Fibroblast of lung (primary cell): ENCODE results near the gene DNMT1.

Source experiments
- EZH2 ChIP-seq: IDR thresholded peaks from 2 replicates; pipeline ENCODE4 v1.5.1; 2012; ENCODE audit warnings: low read length, control low read depth, mild to moderate bottlenecking; ENCODE audit errors: missing control alignments
- TF ChIP-seq, protein P1 (sequence below), 2 donors: IDR thresholded peaks in 1 of 2; conservative IDR thresholded peaks in 1 of 2; 1 replicate in 1 of 2; 2 replicates in 1 of 2; pipeline ENCODE4 v1.5.1; 2011 to 2012; ENCODE audit warnings: low read length in 2 of 2, control low read depth in 1 of 2, inconsistent platforms in 1 of 2, low read depth in 1 of 2, mild to moderate bottlenecking in 1 of 2

- TF ChIP-seq, protein P1, sequence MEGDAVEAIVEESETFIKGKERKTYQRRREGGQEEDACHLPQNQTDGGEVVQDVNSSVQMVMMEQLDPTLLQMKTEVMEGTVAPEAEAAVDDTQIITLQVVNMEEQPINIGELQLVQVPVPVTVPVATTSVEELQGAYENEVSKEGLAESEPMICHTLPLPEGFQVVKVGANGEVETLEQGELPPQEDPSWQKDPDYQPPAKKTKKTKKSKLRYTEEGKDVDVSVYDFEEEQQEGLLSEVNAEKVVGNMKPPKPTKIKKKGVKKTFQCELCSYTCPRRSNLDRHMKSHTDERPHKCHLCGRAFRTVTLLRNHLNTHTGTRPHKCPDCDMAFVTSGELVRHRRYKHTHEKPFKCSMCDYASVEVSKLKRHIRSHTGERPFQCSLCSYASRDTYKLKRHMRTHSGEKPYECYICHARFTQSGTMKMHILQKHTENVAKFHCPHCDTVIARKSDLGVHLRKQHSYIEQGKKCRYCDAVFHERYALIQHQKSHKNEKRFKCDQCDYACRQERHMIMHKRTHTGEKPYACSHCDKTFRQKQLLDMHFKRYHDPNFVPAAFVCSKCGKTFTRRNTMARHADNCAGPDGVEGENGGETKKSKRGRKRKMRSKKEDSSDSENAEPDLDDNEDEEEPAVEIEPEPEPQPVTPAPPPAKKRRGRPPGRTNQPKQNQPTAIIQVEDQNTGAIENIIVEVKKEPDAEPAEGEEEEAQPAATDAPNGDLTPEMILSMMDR (conservative IDR thresholded peaks at IDR 0.05 in 1 of 2, IDR thresholded peaks at IDR 0.05 in 1 of 2; ENCODE audit: low read depth in 1 of 2, low read length in 2 of 2): no peak
- TF ChIP-seq EZH2: no peak
Observed at GRCh38 chr19:10182076-10182475, 12.7 kb downstream of the DNMT1 start.
